HG03565 (cell line): ENCODE data around the gene CXCL1.

ENCODE experiments used
- ATAC-seq: cut with Tn5 transposase; IDR thresholded peaks from one replicate; pipeline ENCODE4 v1.9.1; 2021; ENCODE audit warnings: mild to moderate bottlenecking, moderate library complexity; ENCODE audit not compliant: unreplicated experiment

CXCL1 gene

DNA sequence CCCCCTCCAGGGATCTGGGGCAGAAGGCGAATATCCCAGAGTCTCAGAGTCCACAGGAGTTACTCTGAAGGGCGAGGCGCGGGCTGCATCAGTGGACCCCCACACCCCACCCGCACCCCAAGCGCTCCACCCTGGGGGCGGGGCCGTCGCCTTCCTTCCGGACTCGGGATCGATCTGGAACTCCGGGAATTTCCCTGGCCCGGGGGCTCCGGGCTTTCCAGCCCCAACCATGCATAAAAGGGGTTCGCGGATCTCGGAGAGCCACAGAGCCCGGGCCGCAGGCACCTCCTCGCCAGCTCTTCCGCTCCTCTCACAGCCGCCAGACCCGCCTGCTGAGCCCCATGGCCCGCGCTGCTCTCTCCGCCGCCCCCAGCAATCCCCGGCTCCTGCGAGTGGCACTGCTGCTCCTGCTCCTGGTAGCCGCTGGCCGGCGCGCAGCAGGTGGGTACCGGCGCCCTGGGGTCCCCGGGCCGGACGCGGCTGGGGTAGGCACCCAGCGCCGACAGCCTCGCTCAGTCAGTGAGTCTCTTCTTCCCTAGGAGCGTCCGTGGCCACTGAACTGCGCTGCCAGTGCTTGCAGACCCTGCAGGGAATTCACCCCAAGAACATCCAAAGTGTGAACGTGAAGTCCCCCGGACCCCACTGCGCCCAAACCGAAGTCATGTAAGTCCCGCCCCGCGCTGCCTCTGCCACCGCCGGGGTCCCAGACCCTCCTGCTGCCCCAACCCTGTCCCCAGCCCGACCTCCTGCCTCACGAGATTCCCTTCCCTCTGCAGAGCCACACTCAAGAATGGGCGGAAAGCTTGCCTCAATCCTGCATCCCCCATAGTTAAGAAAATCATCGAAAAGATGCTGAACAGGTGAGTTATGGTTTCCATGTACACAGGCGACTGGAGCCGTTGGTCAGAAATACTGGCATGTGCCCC, at the start of gene CXCL1:
Gene CXCL1 (plus strand): TSS at position 264 of the 926 bp plus-strand sequence. CDS start 78 bp downstream, at position 342.
- no peak for ATAC-seq

DNA sequence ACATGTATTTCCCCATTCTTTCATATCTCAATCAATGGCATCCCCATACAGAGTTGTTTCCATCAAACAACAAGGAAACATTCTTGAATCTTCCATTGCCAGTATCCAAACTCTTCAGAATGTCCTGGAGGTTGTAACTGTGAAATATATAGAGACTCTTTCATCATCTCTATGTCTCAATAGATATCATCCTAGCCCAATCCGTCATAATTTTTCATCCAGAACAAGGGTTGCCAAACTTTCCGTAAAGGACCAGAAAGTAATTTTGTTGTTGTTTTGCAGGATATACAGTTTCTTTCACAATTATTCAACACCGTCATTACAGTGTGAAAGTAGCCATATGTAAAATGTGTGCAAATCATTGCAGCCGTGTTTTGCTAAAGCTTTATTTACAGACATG, 47.9 kb upstream of the CXCL1 start:
- ATAC-seq: no peak

DNA sequence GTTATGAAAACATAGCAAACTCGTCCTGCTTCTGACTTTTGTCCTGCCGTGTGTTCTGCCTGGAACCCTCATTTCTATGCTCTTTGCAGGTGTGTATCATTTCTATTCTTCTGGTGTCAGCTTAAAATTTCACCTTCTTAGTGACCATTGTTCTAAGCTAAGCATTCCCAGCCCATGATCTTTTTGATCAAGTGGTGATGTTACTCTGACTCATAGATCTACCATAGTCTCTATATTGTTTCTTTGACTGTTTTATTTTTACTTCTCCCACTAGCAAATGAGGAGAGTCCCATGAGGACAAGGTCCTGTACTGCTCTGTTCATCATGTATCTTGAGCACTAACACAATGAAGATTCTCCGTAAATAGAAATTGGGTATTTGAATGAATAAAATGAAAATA, 46.8 kb upstream of the CXCL1 start:
- no peak for ATAC-seq

DNA sequence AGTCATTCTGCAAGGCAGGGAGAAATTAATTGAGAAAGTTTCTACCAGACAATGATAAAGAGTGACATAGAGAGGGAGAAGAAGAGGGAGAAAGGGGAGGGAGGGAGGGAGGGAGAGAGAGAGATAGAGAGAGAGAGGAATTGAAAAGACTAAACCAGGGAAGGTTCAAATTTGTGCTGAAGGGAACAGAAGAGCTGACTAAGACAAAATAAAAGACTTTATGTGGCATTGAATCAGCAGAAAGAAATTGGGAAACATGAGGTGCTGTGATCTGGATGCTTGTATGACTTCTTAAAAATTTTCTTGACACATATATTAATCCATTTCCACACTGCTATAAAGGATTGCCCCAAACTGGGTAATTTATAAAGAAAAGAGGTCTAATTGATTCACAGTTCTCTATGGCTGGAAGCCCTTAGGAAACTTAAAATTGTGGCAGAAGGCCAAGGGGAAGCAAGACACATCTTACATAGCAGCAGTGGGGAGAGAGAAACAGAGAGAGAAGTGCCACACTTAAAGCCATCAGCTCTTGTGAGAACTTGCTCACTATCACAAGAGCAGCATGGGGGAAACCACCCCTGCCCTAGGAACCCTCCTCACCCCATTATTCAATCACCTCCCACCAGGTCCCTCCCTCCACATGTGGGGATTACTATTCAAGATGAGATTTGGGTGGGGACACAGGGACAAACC, 46.2 kb upstream of the CXCL1 start:
- no peak for ATAC-seq

DNA sequence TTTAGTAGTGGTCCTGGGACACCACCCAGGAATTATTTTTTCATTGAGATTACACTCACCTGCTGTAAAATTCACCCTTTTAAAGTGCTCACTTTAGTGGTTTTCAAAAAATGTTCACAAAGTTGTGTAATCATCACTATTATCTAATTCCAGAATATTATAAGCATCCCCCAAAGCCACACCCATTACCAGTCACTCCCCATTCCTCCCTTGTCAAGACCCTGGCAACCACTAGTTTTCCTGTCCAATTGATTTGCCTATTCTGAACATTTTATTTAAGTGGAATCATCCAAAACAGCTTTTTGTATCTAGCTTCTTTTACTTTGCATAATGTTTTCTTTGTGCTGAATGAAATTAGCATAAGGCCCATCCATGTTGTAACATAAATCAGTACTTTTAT, 45.4 kb upstream of the CXCL1 start:
- no peak for ATAC-seq

DNA sequence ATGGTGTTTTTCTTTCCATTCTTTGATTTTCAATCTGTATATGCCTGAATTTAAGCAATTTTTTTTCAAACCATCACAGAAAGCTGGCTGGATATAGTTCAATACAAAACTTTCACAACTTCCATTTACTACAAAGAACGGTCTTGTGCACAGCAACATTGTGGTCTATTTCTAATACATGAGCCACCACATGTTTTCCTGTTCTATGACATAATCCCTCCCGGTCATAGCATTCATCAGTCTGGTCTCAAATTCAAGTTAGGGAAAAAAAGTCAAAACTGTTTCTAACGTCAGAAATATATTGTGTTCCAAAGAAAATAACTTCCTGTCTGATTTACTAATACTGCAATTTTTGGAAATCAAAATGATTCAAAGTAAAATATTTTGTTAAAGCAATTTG, 40.2 kb upstream of the CXCL1 start:
- no peak for ATAC-seq

DNA sequence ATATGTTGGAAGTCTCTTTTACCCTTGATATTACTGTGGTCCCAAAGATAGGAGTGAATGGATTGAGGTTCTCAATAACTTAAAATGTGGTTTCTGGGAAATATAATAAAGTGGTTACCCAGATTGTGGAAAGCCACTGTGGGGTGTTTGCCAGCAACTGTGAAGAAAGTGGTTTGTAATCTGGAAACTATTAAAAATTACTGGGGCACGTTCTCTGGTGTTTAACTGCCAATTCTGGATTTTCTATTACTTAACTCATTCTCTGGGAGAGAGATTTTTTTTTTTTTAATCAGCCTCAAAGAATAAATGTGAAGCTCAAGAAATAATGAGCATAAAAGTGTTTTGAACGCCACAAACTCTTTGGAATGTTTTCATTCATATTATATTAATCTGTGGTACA, 37.6 kb upstream of the CXCL1 start:
- no peak for ATAC-seq

DNA sequence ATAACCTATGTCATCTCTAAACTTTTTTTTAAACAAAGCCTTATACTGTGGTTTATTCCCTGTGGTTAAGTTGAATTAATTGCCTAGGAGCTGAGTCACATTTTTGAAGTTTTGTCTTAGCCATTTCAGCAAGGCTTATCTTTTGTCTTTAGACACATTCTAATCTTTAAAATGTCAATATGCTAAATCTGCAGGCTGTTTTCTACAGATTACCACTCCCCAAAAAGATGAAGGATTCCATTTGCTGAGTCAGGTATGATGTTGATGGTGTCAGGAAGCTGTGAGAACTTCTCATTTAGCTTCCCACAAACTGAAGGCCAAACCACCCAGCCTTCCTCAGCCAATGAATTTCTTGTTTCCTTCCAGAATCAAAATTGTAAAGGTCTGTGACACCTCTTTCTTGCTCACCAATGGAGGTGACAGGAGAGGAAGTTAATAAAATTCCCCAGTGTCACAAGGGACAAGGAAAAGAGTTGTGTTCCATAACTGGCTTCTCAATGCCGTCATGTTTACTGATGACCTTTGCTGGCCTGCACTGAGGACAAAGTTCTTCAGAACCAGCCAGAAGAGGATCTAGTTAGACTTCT, 36.4 kb upstream of the CXCL1 start:
- ATAC-seq: no peak

DNA sequence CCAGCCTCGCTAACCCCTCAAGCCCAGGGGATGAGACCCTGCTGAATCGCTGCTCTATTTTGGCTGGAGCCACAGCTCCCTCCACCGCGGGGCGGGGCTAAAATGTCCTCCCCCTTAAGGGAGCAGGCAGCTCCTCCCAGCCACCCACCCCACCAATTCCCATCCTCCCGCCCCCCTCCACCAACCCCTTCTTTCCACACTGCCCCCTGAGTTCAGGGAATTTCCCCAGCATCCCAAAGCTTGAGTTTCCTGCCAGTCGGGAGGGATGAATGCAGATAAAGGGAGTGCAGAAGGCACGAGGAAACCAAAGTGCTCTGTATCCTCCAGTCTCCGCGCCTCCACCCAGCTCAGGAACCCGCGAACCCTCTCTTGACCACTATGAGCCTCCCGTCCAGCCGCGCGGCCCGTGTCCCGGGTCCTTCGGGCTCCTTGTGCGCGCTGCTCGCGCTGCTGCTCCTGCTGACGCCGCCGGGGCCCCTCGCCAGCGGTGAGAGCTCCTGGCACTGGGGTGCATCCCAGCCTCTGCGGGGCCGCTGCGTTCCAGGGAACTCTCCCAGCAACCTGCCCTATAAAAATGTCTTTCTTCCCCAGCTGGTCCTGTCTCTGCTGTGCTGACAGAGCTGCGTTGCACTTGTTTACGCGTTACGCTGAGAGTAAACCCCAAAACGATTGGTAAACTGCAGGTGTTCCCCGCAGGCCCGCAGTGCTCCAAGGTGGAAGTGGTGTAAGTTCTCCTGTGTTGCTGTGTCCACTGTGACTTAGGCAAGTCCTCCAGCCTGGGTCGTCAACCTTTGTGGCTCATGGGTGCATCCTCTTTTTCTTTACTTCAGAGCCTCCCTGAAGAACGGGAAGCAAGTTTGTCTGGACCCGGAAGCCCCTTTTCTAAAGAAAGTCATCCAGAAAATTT, 32.6 kb upstream of the CXCL1 start, which contains the start of gene CXCL6:
Gene CXCL6 (plus strand): TSS at position 306 of the 907 bp plus-strand sequence. CDS start 73 bp downstream, at position 379.
- ATAC-seq: no peak

DNA sequence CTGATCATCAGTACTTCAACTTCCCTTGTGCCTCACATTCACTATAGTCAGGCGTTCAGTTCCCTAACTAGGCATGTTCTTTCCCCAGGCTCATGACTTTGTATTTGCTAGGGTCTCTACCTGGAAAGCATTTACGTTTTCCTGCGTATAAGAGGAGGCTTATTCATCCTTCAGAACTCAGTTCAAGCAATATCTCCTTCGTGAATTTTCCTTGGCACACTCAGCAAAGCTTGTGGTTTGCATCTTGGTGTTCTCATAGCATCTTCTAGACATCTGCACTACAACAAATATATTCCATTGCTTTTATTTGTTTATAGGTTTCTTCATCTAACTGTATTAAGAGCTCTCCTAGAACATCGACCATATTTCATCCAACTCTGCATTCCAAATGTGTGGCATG, 30.1 kb upstream of the CXCL1 start:
- ATAC-seq: no peak

DNA sequence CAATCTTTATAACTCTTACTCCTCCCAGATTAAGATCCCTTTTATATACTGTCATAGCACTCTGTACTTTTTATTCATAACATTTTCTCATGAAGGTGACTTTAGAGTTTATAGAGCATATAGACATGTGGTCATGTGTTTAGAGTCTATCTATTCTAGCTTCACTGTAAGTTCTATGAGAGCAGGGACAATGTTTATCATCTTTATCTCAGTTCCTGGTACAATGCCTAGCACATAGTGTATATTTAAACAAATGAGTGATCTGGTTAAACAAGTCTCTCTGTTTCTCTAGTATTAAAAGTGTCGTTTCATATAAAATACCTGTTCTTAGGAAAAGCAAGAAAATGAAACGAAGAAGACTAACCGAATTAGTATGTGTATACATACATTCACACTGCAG, 29.5 kb upstream of the CXCL1 start:
- ATAC-seq: no peak

DNA sequence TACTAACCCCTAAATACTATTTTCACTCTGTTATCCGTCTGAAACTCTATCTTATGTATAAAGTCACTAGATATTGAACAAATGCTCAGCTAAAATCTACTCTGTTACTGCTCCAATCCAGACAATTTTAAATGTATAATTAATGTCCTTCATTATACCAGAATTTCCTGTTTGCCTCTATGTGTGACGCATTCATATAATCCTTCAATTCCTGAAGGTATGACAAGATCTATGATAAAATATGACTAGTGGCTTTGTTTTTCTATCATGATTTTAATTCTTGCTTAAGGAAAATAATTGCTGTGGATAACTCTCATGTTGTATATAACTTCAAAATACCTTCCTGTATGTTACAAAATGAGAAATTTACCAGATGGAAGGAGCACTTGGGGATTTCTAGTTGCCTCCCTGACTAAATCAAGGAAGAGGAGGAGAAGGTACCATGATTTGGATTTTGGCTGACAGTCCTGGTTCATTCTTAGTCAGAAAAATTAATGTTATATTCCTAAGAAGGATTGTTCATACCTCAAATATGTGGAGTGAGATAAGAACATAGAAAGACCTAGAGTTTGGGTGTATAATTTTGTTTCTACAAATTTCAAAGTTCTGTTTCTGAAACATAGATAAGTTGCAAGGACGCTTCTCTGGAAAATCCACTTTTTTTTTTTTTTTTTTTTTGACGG, 27.8 kb upstream of the CXCL1 start:
- no peak for ATAC-seq

DNA sequence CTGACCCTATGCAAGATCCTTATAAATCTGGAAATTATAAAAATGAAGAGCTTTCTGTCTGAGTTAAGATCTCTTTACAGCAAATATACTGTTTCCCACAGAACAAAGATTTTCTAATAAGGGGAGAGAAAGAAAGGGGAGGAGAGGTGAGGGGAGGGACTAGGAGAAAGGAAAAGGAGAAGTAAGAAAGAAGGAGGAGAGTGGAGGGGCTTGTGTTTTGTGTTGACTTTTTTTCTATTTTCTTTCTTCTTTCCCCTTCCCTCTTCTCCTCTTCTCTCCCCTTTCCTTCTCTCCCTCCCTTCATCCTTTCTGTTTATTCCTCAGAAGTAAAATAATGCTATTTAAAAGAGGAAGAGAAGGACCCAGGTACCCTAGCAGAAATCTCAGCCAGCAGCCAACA, 26.5 kb upstream of the CXCL1 start:
- ATAC-seq: no peak

DNA sequence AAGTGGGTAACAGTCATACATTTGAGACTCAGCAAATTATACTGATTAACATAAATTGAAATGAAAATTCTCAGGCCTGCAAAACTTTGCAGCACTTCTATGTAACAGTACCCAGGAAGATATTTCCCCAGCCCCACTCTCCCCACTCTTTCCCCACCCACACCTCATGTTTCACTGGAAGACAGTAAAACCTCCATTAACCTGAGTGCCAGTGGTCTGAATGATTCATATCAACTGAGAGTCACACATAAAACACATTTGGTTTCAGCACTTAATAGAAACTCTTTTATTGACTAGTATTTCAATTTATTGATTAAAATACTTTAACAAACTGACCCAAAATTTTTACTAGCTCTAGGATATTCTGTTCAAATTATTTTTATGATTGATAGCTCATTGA, 25.8 kb upstream of the CXCL1 start:
- no peak for ATAC-seq

DNA sequence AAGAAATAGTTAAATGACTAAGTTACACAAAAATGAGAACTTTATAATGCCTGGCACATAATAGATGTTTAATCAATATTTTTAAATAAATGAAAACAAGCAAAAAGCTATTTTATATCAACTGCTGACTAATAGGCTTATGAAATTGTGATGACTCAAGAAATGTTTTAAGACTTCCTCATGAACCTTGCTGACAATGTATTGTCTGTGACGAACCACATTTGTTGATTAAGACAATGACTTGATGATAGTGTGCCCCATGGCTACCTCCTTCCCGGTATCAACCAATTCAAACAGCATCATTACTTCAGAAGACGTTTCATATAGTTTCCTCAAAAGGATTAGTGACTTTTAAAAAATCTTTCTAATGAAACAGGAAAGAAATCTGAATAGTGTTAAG, 24.8 kb upstream of the CXCL1 start:
- no peak for ATAC-seq

DNA sequence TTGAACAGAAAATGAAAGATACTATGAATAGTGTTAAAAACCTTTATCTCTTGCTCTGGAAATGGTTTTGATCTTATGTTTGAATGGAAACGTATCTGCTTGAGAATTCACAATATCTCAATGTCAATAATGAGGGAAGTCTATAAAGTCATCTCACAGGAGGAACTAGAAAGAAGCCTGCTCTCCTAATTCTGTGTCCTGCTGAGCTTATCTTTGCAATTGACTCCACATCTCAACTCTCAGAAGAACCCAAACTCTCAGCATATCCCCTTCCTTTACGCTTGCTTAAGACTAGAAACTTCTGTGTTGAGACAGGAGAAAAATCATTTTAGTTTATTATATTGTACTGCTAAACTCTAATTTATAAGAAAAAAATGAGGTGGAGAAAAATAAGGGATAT, 24.4 kb upstream of the CXCL1 start:
- ATAC-seq: no peak

DNA sequence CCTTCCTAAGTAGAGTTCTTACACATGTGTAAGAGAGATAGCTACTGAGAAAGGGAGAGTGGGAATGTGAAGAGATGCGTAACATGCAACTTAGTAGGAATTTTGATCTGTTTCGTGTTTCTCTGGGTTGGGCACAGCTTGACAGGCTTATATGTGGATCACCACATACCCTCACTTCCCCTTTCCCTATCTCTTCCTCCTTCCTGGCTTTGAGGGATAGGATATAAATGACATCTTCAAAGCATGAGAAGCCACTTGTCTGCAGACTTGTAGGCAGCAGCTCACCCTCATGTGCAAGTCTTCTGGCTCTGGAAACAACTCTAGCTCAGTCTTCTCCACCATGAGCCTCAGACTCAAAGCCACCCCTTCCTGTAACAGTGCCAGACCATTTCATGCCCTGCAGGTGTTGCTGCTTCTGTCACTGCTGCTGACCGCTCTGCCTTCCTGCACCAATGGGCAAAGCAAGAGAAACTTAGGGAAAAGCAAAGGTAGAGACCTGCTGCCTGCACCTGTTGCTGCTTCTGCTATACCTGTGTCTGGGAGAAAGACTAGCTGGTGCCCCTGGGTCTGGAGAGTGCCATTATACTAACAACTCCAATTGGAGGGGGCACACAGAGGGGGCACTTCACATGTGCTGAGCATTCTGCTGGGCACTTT, 21.5 kb upstream of the CXCL1 start:
- no peak for ATAC-seq

DNA sequence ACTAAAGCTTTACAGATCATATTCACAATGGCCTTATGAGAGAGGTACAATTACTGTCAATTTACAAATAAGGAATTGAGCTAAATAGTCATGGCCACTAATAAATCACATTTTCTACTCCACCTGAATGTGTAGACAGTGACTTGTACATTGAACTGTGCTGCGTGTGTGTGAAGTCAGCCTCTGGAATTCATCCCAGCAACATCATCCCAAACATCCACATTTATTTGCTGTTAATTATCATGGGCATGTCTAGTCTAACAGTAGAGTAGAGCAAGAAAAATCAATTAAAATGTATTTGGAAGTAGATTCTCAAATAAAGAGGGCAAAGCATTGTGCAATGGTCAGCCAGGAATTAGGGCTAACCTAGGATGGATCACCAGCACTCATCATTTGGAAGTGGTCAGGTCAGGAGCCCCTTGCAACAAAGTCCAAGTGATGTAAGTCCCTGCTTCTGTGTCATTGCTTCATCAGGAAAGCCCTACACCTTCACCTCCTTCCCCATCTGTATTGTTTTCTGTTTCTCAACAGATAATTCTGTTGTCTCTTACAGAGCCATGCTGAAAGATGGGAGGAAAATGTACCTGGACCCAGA, 20.9 kb upstream of the CXCL1 start:
- ATAC-seq: no peak

DNA sequence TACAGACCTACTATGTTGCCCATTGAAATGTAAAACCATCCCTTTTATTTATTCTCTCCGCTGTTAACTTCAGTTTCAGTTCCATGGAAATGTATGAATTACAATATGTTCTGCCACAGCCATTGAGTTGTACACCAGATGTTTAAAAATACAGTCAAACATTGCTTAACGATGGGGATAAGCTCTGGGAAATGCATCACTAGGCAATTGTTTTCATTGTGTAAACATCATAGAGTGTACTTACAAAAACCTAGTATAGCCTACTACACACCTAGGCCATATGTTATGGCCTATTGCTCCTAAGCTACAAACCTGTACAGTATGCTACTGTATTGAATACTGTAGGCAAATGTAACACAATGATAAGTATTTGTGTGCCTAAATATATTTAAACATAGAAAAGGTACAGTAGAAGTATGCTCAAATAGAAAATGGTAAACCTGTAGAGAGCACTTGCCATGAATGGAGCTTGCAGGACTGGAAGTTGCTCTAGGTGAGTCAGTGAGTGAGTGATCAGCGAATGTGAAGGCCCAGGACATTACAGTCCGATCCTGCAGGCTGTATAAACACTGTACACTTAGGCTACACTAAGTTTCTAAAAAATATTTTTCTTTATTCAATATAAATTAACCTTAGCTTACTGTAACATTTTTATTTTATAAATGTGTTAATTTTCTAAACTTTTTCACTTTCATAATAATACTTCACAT, 18.8 kb upstream of the CXCL1 start:
- no peak for ATAC-seq
